ENCODE results near the gene ELL2.

ELL2 gene

GRCh38 chr5:95953021-95953702 is 8.5 kb downstream of the ELL2 start:
- no peak for FAIRE-seq

GRCh38 chr5:95951916-95952315 is 9.7 kb downstream of the ELL2 start:
- no peak for FAIRE-seq

GRCh38 chr5:95949810-95950209 is 11.8 kb downstream of the ELL2 start:
- no peak for FAIRE-seq

GRCh38 chr5:95948631-95949030 is 13.0 kb downstream of the ELL2 start:
- no peak for FAIRE-seq

GRCh38 chr5:95946451-95946850 is 15.2 kb downstream of the ELL2 start:
- no peak for FAIRE-seq

- FAIRE-seq = no peak
These were observed 18.7 kb downstream of the ELL2 start for GRCh38 chr5:95942968-95943367.

- FAIRE-seq = no peak
These were observed 19.2 kb downstream of the ELL2 start for GRCh38 chr5:95942414-95942813.

GRCh38 chr5:95941756-95942155 is 19.9 kb downstream of the ELL2 start:
- no peak for FAIRE-seq

GRCh38 chr5:95940758-95941682 is 20.6 kb downstream of the ELL2 start:
- FAIRE-seq = no peak

GRCh38 chr5:95939465-95939864 is 22.2 kb downstream of the ELL2 start:
- no peak for FAIRE-seq

GRCh38 chr5:95938766-95939165 is 22.9 kb downstream of the ELL2 start:
- FAIRE-seq = no peak

- FAIRE-seq = no peak
These were observed 23.3 kb downstream of the ELL2 start for GRCh38 chr5:95938347-95938746.

GRCh38 chr5:95937607-95938152 is 24.0 kb downstream of the ELL2 start:
- no peak for FAIRE-seq

GRCh38 chr5:95936812-95937397 is 24.7 kb downstream of the ELL2 start:
- no peak for FAIRE-seq

GRCh38 chr5:95935553-95936100 is 26.0 kb downstream of the ELL2 start:
- FAIRE-seq = no peak

GRCh38 chr5:95934207-95934804 is 27.3 kb downstream of the ELL2 start:
- FAIRE-seq = no peak

GRCh38 chr5:95932941-95933340 is 28.7 kb downstream of the ELL2 start:
- FAIRE-seq = no peak

- FAIRE-seq = no peak
These were observed 30.4 kb downstream of the ELL2 start for GRCh38 chr5:95931079-95931833.

GRCh38 chr5:95930141-95930930 is 31.3 kb downstream of the ELL2 start:
- no peak for FAIRE-seq

GRCh38 chr5:95928724-95929253 is 32.9 kb downstream of the ELL2 start:
- no peak for FAIRE-seq
